Epithelial cell of esophagus (primary cell): ENCODE data around the gene PTPRN2.
"Not testable (repeated sequence)": the region's sequence is repeated elsewhere in the genome, so short reads cannot be mapped to it uniquely, and the experiment has no call there.

ENCODE experiments used
- DNase-seq: peaks from one replicate; pipeline ENCODE4 v3.0.0; 2010; ENCODE audit warnings: low read depth
- H3K4me3 ChIP-seq: 2 replicates; pipeline ENCODE4 v1.5.1; 2011; ENCODE audit warnings: mild to moderate bottlenecking, low read length, control low read depth
- TF ChIP-seq, protein P1 (sequence below): IDR thresholded peaks from 2 replicates; pipeline ENCODE4 v1.5.1; 2011; ENCODE audit warnings: low read depth, mild to moderate bottlenecking, low read length, control low read depth, inconsistent platforms; ENCODE audit not compliant: insufficient read depth; ENCODE audit errors: missing control alignments

The PTPRN2 gene

DNA sequence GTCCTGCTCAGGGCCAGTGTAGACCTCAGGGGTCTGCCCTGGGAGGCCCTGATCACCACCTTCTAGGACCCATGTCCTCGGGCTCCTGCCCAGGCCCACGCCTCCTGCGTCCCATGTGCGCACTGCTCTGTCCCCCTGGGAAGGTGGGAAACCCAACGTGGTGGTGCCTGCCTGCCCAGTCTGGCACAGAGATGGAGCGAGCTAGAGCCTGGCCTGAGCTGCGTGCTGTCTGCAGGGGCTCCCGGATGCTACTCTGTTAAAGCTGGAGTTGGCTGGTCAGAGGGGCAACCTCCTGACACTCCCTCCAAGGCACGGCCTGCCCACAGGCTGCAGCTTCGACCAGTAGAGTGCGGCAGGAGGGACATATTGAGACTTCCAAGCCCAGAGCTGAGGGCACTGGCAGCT lies 1079.1 kb downstream of the PTPRN2 start:
- no peak for DNase-seq
- no peak overlapping the region for H3K4me3 ChIP-seq
- TF ChIP-seq, protein P1, sequence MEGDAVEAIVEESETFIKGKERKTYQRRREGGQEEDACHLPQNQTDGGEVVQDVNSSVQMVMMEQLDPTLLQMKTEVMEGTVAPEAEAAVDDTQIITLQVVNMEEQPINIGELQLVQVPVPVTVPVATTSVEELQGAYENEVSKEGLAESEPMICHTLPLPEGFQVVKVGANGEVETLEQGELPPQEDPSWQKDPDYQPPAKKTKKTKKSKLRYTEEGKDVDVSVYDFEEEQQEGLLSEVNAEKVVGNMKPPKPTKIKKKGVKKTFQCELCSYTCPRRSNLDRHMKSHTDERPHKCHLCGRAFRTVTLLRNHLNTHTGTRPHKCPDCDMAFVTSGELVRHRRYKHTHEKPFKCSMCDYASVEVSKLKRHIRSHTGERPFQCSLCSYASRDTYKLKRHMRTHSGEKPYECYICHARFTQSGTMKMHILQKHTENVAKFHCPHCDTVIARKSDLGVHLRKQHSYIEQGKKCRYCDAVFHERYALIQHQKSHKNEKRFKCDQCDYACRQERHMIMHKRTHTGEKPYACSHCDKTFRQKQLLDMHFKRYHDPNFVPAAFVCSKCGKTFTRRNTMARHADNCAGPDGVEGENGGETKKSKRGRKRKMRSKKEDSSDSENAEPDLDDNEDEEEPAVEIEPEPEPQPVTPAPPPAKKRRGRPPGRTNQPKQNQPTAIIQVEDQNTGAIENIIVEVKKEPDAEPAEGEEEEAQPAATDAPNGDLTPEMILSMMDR: no peak

DNA sequence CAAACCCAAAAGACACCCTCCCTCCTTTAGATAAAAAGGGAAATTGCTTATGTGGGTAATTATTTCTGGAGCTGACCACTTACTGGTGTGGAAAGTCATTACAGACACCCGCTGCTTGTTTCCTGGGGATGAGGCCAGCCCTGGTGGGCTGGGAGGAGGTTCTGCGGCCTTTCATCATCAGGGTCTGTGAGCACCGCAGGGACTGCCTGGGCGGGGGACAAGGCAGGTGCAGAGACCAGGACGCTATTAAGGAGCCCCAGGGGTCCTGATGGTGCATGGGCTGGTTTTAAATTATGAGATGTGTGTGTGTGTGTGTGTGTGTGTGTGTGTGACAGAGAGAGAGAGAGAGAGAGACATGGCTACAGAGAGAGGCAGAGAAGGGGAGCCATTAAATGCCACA lies 1079.6 kb downstream of the PTPRN2 start:
- DNase-seq: no peak
- TF ChIP-seq, protein P1: no peak
- H3K4me3 ChIP-seq: no peak overlapping the region

DNA sequence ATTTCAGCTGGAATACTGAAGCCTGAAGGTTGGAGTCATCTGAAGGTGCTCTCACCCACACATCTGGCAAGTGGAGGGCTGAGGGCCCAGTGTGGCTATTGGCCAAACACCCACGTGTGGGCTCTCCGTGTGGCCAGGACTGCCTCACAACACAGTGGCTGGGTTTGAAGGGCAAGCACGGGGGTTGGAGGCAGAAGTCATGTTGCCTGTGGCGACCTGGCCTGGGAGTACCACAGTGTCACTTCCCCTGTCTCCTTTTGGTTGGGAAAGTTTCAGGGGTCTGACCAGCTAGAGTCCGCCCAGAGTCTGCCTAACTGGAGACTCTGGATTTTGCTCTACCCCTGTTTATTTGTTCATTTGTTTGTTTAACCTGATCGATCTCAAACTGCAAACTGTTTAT lies 1081.4 kb downstream of the PTPRN2 start:
- H3K4me3 ChIP-seq: no peak overlapping the region
- DNase-seq: no peak
- TF ChIP-seq, protein P1: no peak

DNA sequence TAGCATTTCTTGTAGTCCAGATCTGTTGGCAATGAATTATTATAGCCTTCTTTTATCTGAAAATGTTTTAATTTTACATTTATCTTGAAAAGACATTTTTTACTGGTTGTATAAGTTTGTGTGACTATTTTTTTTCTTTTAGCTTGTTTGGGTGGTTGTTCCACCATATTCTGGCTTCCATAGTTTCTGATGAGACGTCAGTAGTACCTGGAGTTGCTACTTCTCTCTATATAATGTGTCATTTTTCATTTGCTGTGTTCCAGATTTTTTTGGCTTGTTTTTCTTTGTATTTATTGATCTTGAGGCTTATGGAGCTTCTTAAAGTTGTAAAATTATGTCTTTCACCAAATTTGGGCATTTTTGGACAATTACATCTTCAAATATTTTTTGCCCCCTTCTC lies 1082.0 kb downstream of the PTPRN2 start:
- H3K4me3 ChIP-seq: no peak overlapping the region
- DNase-seq: no peak
- TF ChIP-seq, protein P1: no peak

DNA sequence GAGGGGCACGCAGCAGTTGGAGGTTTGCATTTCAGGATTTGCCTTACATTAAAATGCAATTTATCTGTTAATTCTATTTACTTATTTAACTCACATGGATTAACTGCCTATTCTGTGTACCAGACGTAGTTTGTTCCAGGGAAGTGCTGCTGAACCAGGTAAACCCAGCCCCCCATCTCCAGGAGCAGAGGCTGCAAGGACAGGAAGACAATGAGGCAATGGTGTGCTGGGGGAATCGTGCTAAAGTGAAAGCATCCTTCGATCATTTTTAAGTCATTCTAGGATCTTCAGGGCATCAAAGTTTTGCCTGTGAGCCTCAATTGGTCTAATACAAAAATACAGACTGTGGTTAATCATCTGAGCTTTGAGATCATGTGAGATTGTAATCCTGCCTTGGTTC lies 1084.4 kb downstream of the PTPRN2 start:
- no peak overlapping the region for H3K4me3 ChIP-seq
- DNase-seq: no peak
- TF ChIP-seq, protein P1: no peak

DNA sequence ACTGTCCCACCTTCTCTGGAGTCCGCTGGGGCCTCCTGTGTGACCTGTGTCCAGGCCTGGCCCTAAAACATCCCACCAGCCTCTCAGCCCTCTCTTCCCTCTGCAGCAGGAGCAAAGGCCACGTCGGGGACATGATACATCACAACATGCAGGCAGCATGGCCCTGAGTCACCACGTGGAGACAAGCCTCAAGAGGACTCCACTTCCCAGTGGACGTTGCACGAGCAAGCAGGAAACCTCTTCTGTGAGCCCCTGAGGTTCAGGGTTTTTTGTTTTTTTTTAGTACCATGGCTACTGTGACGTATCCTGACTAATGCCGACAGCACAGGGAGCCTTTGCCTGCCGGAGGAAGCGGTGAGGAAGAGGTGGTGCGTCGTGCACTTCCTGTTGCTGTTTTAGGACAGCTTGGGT lies 1084.9 kb downstream of the PTPRN2 start:
- H3K4me3 ChIP-seq: no peak overlapping the region
- TF ChIP-seq, protein P1: no peak
- no peak for DNase-seq

DNA sequence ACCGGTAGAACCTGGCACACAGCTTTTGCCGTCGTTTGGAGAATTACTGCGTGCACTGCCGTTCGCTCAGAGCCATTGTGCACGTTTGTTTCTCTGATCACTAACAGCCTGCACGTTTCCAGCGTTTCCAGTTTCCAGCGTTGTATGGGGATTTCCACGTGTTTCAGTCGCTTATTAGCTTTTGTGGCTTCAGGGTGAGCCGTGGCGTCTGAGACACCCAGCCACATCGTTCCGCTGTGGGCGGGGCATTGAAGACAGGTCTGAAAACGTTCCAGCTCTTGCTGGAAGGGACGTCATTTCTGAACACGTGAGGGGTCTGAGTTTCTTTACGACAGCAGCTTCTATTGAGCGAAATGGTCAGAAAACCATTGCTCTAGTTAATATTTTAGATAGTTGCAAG lies 1086.0 kb downstream of the PTPRN2 start:
- no peak for DNase-seq
- TF ChIP-seq, protein P1: no peak
- H3K4me3 ChIP-seq: no peak overlapping the region

DNA sequence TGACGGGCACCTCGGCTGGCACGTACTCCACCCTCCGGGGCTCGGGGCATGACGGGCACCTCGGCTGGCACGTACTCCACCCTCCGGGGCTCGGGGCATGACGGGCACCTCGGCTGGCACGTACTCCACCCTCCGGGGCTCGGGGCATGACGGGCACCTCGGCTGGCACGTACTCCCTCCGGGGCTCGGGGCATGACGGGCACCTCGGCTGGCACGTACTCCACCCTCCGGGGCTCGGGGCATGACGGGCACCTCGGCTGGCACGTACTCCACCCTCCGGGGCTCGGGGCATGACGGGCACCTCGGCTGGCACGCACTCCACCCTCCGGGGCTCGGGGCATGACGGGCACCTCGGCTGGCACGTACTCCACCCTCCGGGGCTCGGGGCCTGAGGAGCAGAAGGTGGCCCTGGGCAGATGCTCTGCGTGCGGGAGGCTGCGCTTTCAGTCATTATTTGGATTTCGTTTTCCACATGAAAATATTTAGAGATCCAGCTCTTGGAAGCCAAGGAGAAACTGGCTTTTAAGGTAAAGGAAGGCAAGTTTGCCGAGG lies 1086.6 kb downstream of the PTPRN2 start:
- DNase-seq, H3K4me3 ChIP-seq: not testable (repeated sequence)
